Omental fat pad (tissue), 4 donors: ENCODE measurements around the gene ADGRL3. TPM values are rescaled to one million over a fixed set of nuclear protein-coding genes. Genes with fewer than 3 reads are reported as not detected.

Experiments
- ATAC-seq: fragments of 150-250 bp; one replicate; pipeline ENCODE4 v1.9.1; 2016; ENCODE audit warnings: mild to moderate bottlenecking, moderate library complexity; ENCODE audit not compliant: low FRiP score
- DNase-seq: peaks from one replicate; pipeline ENCODE4 v3.0.0-alpha.2; 2019; ENCODE audit warnings: low spot score
- total RNA-seq, 4 donors: library from RNA; depleted of rRNA; stranded (reverse); fragments of >200 nt; gene quantifications; one replicate each; pipeline ENCODE4 v1.1.0, GENCODE V29; 2016
- TF ChIP-seq, protein P1 (sequence below), 3 donors: fragments of 450-650 bp; IDR thresholded peaks; one replicate each; pipeline ENCODE4 v1.5.1; 2016 to 2017; ENCODE audit warnings: antibody characterized with exemption in 3 of 3, mild to moderate bottlenecking in 3 of 3, moderate library complexity in 2 of 3

ADGRL3 gene
- total RNA-seq, 4 donors from 2014 or later, result 2.5 to 16.4 (median 4.6) TPM

DNA sequence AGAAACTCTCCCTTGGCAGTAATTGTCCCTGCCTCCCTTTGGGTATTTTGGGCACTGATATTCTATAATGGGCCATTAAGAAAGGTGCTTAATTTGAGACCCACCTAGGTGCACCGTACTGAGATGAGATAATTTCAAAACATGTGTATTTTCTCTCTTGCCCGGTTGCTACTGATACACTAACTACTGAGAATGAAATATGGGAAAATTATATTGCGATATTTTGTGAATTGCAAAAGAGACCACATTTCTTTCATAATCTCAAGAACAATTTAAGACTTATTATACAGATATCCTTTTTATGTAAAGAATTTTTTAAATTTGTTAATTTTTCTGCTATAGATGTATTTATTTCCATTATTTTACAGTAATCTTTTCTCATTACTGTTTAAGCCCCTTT is 284.9 kb downstream of the ADGRL3 start:
- TF ChIP-seq, protein P1, sequence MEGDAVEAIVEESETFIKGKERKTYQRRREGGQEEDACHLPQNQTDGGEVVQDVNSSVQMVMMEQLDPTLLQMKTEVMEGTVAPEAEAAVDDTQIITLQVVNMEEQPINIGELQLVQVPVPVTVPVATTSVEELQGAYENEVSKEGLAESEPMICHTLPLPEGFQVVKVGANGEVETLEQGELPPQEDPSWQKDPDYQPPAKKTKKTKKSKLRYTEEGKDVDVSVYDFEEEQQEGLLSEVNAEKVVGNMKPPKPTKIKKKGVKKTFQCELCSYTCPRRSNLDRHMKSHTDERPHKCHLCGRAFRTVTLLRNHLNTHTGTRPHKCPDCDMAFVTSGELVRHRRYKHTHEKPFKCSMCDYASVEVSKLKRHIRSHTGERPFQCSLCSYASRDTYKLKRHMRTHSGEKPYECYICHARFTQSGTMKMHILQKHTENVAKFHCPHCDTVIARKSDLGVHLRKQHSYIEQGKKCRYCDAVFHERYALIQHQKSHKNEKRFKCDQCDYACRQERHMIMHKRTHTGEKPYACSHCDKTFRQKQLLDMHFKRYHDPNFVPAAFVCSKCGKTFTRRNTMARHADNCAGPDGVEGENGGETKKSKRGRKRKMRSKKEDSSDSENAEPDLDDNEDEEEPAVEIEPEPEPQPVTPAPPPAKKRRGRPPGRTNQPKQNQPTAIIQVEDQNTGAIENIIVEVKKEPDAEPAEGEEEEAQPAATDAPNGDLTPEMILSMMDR (IDR thresholded peaks at IDR 0.05), result no peak
- ATAC-seq (no peak), DNase-seq (no peak)

DNA sequence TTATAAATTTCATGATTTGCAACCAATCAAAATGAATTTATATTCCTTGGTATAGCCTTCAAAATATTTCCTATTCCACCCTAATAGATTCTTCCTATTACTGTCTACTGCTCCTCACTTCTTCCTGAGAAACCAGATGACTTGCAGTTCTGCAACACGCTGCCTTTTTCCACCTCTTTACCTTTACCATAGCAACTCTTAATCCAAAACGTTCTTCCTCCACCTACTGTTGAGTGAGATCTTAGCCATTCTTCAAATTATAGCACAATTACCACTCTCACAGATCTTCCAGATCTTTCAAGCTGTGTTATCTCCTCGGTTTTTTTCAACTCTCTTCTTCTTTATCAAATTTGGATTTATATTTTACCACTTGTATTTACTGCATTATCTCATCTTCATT is 289.8 kb downstream of the ADGRL3 start:
- no peak for ATAC-seq
- no peak for DNase-seq
- TF ChIP-seq, protein P1 (IDR thresholded peaks at IDR 0.05), result no peak

DNA sequence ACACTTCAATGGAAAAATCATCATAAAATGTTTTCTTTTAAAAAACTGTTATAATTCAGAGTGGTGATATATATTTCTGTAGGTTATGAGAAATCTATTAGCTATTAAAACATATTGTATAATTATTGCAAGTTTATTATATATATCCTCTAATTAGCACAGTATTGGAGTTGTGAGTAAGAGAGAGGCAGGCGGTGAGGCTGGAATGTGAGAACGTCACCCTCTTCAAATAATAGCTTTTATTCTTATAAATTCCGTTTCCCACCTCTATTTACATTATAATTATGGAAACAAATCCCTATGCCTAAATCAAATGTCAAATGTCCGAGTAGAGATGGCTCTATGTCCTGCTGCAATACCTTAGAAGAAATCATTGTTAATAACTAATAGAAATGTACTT is 292.9 kb downstream of the ADGRL3 start:
- TF ChIP-seq, protein P1 (IDR thresholded peaks at IDR 0.05), result no peak
- ATAC-seq (no peak), DNase-seq (no peak)

DNA sequence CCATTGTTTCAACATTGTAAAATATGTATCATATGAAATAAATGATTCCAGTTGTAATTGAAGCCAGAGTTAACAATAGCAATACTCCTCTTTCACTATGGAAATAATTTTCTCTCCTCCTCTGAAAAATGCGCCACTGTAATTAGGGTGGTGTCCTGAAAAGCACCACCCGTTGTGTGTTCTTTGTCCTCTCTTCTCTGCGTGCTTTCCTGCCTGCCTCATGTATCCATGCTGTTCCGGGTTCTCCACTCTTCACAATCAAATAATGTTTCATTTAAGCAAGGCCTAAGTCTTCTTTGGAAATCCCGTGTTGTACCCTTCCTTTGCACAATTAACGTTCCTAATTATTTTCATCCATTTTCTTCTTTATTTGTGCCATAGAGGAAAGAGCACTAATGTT is 293.3 kb downstream of the ADGRL3 start:
- DNase-seq (no peak), ATAC-seq (no peak)
- TF ChIP-seq, protein P1 (IDR thresholded peaks at IDR 0.05), result no peak

DNA sequence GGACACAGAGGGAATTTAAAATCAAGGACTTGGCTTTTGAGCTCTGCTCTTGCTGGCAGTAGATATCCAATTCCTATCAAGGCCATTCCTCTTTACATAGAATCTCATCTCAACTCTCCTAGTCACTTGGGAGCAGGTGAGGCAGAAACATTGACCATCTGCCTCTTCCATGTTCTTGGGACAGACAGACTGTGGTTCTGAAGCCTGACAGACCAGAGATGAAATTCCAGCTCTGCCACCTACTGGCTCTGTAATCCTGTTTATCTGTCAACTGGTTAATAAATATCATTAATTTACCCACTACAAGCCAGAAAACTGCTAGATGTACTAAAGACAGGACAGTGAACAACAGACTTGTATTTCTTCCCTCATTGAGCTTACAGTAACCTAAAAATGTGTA is 300.8 kb downstream of the ADGRL3 start:
- DNase-seq, result no peak
- TF ChIP-seq, protein P1 (IDR thresholded peaks at IDR 0.05), result no peak
- no peak for ATAC-seq

DNA sequence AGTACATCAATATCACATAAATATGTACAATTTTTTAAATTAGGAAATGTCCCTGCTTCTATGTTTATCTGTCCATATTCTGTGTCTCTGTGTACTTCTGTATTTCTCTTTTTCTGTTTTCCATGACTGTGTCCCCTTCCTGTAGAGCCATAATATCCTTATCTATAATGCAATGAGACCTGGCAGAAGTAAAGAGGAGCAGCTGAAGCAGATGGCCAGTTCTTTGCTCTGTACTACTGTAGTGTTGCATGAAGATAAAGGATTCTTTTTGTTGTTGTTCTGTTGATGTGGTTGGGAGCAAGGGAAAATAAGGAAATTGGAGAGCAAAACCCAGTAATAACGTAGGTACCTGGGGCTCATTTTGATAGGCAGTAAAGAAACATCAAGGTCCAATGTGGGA is 301.7 kb downstream of the ADGRL3 start:
- DNase-seq (no peak), ATAC-seq (no peak)
- TF ChIP-seq, protein P1 (IDR thresholded peaks at IDR 0.05), result no peak

DNA sequence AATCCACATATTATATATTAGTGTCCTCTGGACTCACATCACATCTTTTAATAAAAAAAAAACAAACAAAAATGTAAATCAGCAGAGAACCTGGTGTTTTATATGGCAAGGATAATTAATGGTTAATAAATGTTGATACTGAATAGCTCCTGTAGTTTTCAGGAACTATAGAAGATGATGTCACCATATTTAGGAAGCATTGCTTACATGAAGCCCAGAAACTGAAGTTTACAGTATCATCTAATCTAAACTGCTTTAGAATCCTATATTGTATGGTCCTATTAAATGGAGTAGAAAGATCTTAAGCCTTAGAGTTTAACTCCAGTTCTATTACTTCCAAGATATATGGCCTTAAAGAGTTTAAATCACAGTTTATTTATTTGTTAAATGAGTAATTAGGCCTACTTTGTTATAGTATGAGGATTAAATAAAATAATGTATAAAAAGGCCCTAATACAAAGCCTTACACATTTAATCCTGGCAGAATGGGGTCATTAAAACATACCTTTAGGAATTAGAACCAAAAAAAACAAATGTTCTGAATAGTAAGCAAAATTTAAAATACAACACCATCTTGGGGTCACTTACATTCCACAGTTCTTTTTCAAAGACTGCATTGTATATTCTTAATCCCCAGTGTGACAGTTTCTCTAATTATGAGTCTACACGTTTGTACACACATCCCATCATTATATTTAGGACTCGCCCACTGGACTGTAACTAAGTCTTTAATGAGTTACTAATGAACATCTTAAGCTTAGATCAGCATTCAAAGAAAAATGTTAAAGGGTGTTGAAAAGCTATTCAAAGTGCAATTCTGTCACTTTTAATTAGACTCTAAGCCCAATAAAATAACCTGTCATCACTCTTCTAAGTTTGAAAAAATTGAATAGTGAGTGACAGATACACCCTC is 305.9 kb downstream of the ADGRL3 start:
- TF ChIP-seq, protein P1 (IDR thresholded peaks at IDR 0.05), result no peak
- ATAC-seq, result no peak
- no peak for DNase-seq
